Thyroid gland (tissue), 4 donors: ENCODE results near the gene FXN. TPM values are rescaled to one million over a fixed set of nuclear protein-coding genes. Genes with fewer than 3 reads are reported as not detected.

Experiments
- DNase-seq, 2 donors: peaks; one replicate each; pipeline ENCODE4 v3.0.0-alpha.2; 2019
- H3K27ac ChIP-seq, 3 donors: fragments of 200-600 bp; sonication (generic); 1 replicate in 2 of 3; 2 replicates in 1 of 3; pipeline ENCODE4 v1.5.1; 2016 to 2019; ENCODE audit warnings: mild to moderate bottlenecking in 1 of 3, moderate library complexity in 1 of 3
- H3K27me3 ChIP-seq: fragments of 200-600 bp; sonication (generic); one replicate; pipeline ENCODE4 v1.5.1; 2019
- H3K36me3 ChIP-seq, 2 donors: fragments of 200-600 bp; sonication (generic); one replicate each; pipeline ENCODE4 v1.5.1; 2016 to 2019
- H3K4me1 ChIP-seq, 2 donors: fragments of 200-600 bp; sonication (generic); one replicate each; pipeline ENCODE4 v1.5.1; 2017 to 2019
- H3K4me3 ChIP-seq, 3 donors: fragments of 200-600 bp; sonication (generic); replicated peaks in 1 of 3; 1 replicate in 2 of 3; 2 replicates in 1 of 3; pipeline ENCODE4 v1.5.1; 2016; ENCODE audit warnings: mild to moderate bottlenecking in 1 of 3
- H3K9me3 ChIP-seq: fragments of 200-600 bp; sonication (generic); one replicate; pipeline ENCODE4 v1.5.1; 2017
- CTCF ChIP-seq, 6 experiments: fragments of 200-600 bp in 3 of 6; fragments of 450-650 bp in 3 of 6; sonication (generic) in 3 of 6; IDR thresholded peaks; one replicate each; pipeline ENCODE4 v1.5.1; 2016 to 2019; ENCODE audit warnings: antibody characterized with exemption in 6 of 6, mild to moderate bottlenecking in 2 of 6, inconsistent platforms in 1 of 6, moderate library complexity in 1 of 6
- POLR2A ChIP-seq, 2 donors: fragments of 450-650 bp; IDR thresholded peaks; one replicate each; pipeline ENCODE4 v1.6.1; 2017; ENCODE audit warnings: antibody characterized with exemption in 2 of 2, mild to moderate bottlenecking in 2 of 2, moderate library complexity in 1 of 2
- WGBS, 2 donors: methylation state at CpG; one replicate each; pipeline ENCODE4 v1.1.5; 2017; 5-methylcytosine and 5-hydroxymethylcytosine counted together
- intact Hi-C: fragments of 100-400 bp; cut with DNase I; formaldehyde crosslinking; loops from one replicate; pipeline ENCODE4 v1.15.1; 2023
- total RNA-seq, 4 donors: library from RNA; depleted of rRNA; stranded (reverse); fragments of >200 nt; gene quantifications; one replicate each; pipeline ENCODE4 v1.2.3, GENCODE V29; 2016

The FXN gene
- total RNA-seq, 4 donors from 2014 or later, result 10.6 to 11.4 (median 11.1) TPM

GRCh38 chr9:69014013-69014412 lies 21.5 kb upstream of the FXN start, which contains the start of gene PRKACG:
TSS of gene PRKACG (minus strand) at chr9:69014113. CDS start at chr9:69014092, 21 bp downstream.
- Histone ChIP-seq H3K4me1 (no peaks in the 10 kb centered on the region), H3K9me3 (no peaks in the 10 kb centered on the region), H3K4me3 (no peak within 1 kb of the TSS), H3K27me3 (no peaks in the 10 kb centered on the region), H3K36me3 (no peaks in the 10 kb centered on the region), H3K27ac (no peak within 1 kb of the TSS)
- WGBS, 2 donors, result 96 to 97% methylated on average over 16 to 29 of the region's 29 CpGs
- no peak for TF ChIP-seq CTCF (IDR thresholded peaks at IDR 0.05)
- TF ChIP-seq POLR2A (IDR thresholded peaks at IDR 0.05), result no peak
- intact Hi-C loops, result no loop called here
- DNase-seq, result no peak

- intact Hi-C loops, result no loop called here
Observed at GRCh38 chr9:69016191-69017096, 19.1 kb upstream of the FXN start.

DNA sequence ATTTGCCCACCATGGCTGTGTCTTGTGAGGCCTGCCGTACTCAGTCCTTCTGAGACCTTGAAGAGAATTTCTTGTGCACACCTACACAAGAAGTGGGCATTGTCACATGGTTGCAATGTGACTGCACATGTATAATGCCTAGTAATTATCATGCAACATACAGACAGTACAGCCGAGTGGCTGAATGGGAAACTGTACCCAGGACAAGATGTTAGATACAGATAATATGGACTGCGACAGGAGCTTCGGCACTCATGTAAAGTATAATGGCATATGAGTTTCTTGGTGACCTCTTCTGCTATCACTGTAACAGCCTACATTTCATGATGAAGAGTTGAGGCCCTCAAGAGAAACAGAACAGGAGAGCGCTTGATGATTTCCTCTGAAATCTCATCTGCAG lies 16.8 kb upstream of the FXN start:
- intact Hi-C loops, result no loop called here
- H3K9me3 ChIP-seq, result no peaks in the 10 kb centered on the region

More at GRCh38 chr9:69016191-69017096, 19.1 kb upstream of the FXN start:
- no peak for TF ChIP-seq CTCF (IDR thresholded peaks at IDR 0.05)
- no peak for TF ChIP-seq POLR2A (IDR thresholded peaks at IDR 0.05)
- Histone ChIP-seq H3K27me3 (no peaks in the 10 kb centered on the region), H3K4me3 (no peak overlapping the region), H3K27ac (no peak overlapping the region), H3K36me3 (no peaks in the 10 kb centered on the region), H3K4me1 (no peaks in the 10 kb centered on the region), H3K9me3 (no peaks in the 10 kb centered on the region)
- 82% methylated on average over 5 of the region's 5 CpGs for WGBS, 2 donors
- DNase-seq, result no peak

GRCh38 chr9:69019808-69020207 lies 15.7 kb upstream of the FXN start:
- H3K4me3 ChIP-seq, result no peak overlapping the region
- no peaks in the 10 kb centered on the region for H3K36me3 ChIP-seq
- no peak overlapping the region for H3K27ac ChIP-seq
- DNase-seq, result no peak
- no peaks in the 10 kb centered on the region for H3K9me3 ChIP-seq
- intact Hi-C loops, result no loop called here
- WGBS, 2 donors, result 59 to 64% methylated on average over 3 of the region's 3 CpGs
- H3K4me1 ChIP-seq, result no peaks in the 10 kb centered on the region
- H3K27me3 ChIP-seq, result no peaks in the 10 kb centered on the region
- no peak for TF ChIP-seq POLR2A (IDR thresholded peaks at IDR 0.05)
- TF ChIP-seq CTCF (IDR thresholded peaks at IDR 0.05), result no peak

More for the DNA sequence above, 16.8 kb upstream of the FXN start:
- H3K36me3 ChIP-seq, result no peaks in the 10 kb centered on the region
- no peak for DNase-seq
- no peak overlapping the region for H3K27ac ChIP-seq
- no peak overlapping the region for H3K4me3 ChIP-seq
- no peaks in the 10 kb centered on the region for H3K27me3 ChIP-seq
- WGBS, 2 donors, result 73% methylated on average over 5 of the region's 5 CpGs
- no peaks in the 10 kb centered on the region for H3K4me1 ChIP-seq
- no peak for TF ChIP-seq POLR2A (IDR thresholded peaks at IDR 0.05)
- no peak for TF ChIP-seq CTCF (IDR thresholded peaks at IDR 0.05)
